Bronchial epithelial cell (primary cell): ENCODE measurements around the gene CEP83. TPM values are rescaled to one million over a fixed set of nuclear protein-coding genes. Genes with fewer than 3 reads are reported as not detected.
A peak's percentile ranks its signal among the peaks of the same experiment; 100 is the strongest.
"Not testable (repeated sequence)": the region's sequence is repeated elsewhere in the genome, so short reads cannot be mapped to it uniquely, and the experiment has no call there.

ENCODE experiments used
- DNase-seq: peaks from one replicate; pipeline ENCODE4 v3.0.0-alpha.2; 2010; ENCODE audit warnings: low read depth
- FAIRE-seq: peaks from 2 replicates; lab custom pipeline; 2011; peaks lifted over from hg19 to GRCh38; lab: Jason Lieb, UNC
- H3K27me3 ChIP-seq: 2 replicates; pipeline ENCODE4 v1.5.1; 2011; ENCODE audit warnings: low read length; ENCODE audit not compliant: control insufficient read depth, insufficient read depth
- H3K36me3 ChIP-seq: 2 replicates; pipeline ENCODE4 v1.5.1; 2011; ENCODE audit warnings: low read length; ENCODE audit not compliant: control insufficient read depth, insufficient read depth
- H3K4me3 ChIP-seq: 2 replicates; pipeline ENCODE4 v1.5.1; 2011; ENCODE audit warnings: mild to moderate bottlenecking, low read depth, low read length, control low read depth
- total RNA-seq: library from RNA; depleted of rRNA; stranded (reverse); fragments of >200 nt; gene quantifications from 2 replicates; pipeline ENCODE4 v1.2.1, GENCODE V29; 2014
- TF ChIP-seq, protein P1 (sequence below): IDR thresholded peaks from 2 replicates; pipeline ENCODE4 v1.5.1; 2011; ENCODE audit warnings: mild to moderate bottlenecking, moderate library complexity, low read length, control low read depth, inconsistent platforms; ENCODE audit not compliant: insufficient read depth, severe bottlenecking

Gene CEP83
- total RNA-seq, 1 donor from 2014 or later, result 9.7 TPM

GRCh38 chr12:94457311-94457710 is 2.4 kb downstream of the CEP83 start:
- FAIRE-seq (no peak), DNase-seq (peak; percentile 50)
- H3K36me3 ChIP-seq, result peaks cover 2% of the 10 kb centered on the region
- no peak overlapping the region for H3K4me3 ChIP-seq
- H3K27me3 ChIP-seq, result no peaks in the 10 kb centered on the region
- TF ChIP-seq, protein P1, sequence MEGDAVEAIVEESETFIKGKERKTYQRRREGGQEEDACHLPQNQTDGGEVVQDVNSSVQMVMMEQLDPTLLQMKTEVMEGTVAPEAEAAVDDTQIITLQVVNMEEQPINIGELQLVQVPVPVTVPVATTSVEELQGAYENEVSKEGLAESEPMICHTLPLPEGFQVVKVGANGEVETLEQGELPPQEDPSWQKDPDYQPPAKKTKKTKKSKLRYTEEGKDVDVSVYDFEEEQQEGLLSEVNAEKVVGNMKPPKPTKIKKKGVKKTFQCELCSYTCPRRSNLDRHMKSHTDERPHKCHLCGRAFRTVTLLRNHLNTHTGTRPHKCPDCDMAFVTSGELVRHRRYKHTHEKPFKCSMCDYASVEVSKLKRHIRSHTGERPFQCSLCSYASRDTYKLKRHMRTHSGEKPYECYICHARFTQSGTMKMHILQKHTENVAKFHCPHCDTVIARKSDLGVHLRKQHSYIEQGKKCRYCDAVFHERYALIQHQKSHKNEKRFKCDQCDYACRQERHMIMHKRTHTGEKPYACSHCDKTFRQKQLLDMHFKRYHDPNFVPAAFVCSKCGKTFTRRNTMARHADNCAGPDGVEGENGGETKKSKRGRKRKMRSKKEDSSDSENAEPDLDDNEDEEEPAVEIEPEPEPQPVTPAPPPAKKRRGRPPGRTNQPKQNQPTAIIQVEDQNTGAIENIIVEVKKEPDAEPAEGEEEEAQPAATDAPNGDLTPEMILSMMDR, result no peak

- H3K27me3 ChIP-seq, H3K4me3 ChIP-seq, FAIRE-seq, DNase-seq, H3K36me3 ChIP-seq: not testable (repeated sequence)
Measured at GRCh38 chr12:94454318-94454717, 5.3 kb downstream of the CEP83 start.

- DNase-seq (no peak), FAIRE-seq (no peak)
- H3K4me3 ChIP-seq, result no peak overlapping the region
- H3K27me3 ChIP-seq, result no peaks in the 10 kb centered on the region
- H3K36me3 ChIP-seq, result no peaks in the 10 kb centered on the region
- TF ChIP-seq, protein P1, result no peak
Measured at GRCh38 chr12:94445662-94446061, 14.0 kb downstream of the CEP83 start.

GRCh38 chr12:94437303-94437702 is 22.4 kb downstream of the CEP83 start:
- Histone ChIP-seq H3K27me3 (no peaks in the 10 kb centered on the region), H3K4me3 (no peak overlapping the region), H3K36me3 (no peaks in the 10 kb centered on the region)
- DNase-seq (no peak), FAIRE-seq (no peak)
- TF ChIP-seq, protein P1, result no peak

DNA sequence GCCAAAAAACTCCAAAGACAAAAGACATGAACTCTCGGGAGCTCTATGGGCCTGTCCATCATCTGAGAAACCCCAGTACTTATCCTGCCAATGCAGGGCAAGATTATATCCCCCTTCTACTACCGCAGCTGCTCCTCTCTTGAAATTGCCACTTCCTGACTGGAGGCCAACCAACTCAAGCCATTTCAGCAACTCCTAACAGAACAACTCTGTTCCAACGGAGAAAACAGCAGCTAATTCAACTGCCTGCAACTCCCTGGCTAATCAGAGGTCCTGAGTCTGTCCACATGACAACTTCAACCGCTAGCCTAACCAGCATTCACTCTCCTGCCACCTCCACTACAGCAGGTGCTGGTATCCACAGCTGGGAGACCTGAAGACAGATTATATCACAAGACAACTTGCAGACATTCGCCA is 24.1 kb downstream of the CEP83 start:
- FAIRE-seq, result no peak
- no peaks in the 10 kb centered on the region for H3K27me3 ChIP-seq
- TF ChIP-seq, protein P1, result no peak
- H3K36me3 ChIP-seq, result no peaks in the 10 kb centered on the region
- no peak overlapping the region for H3K4me3 ChIP-seq
- DNase-seq, result no peak

DNA sequence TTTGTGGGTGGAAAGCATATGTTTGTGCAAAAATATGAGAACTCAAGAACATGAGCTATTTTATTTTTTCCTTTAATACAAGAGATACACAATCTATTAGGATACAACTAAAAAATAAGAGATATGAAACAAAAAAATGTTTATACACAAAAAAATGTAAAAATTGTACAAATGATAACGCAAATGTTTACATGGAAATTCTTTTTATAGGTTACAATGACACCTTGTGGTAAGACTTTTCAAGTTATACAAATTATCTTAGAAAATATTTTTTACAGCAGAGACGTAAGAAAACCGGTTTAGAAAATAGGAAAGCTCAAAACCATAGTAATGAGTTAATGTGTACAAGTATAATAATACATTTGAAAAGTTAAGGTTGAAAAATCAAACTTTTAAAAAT is 25.5 kb downstream of the CEP83 start:
- DNase-seq (no peak), FAIRE-seq (no peak)
- Histone ChIP-seq H3K27me3 (no peaks in the 10 kb centered on the region), H3K36me3 (no peaks in the 10 kb centered on the region), H3K4me3 (no peak overlapping the region)
- TF ChIP-seq, protein P1, result no peak
